ENCODE measurements around the gene TAOK1. TPM values are rescaled to one million over a fixed set of nuclear protein-coding genes. Genes with fewer than 3 reads are reported as not detected.
"Not testable (repeated sequence)": the region's sequence is repeated elsewhere in the genome, so short reads cannot be mapped to it uniquely, and the experiment has no call there.

Gene TAOK1
- total RNA-seq, 2 experiments from 2014 or later, result 46.5 to 47.7 TPM

- H3K36me3 Mint-ChIP-seq (ENCODE audit: low read depth), result peaks cover 36% of the 10 kb centered on the region
- H3K4me1 Mint-ChIP-seq, H3K27me3 Mint-ChIP-seq, H3K27ac Mint-ChIP-seq, H3K9me3 Mint-ChIP-seq, DNase-seq, POLR2A ChIA-PET, H3K4me3 Mint-ChIP-seq: not testable (repeated sequence)
- CTCF ChIA-PET, result interaction anchor here (0.6 kb wide), 1 partner anchor 9 kb away, joined by 3 read pairs; no protein-coding TSS in a partner anchor
Measured at GRCh38 chr17:29473437-29473836, 83.3 kb downstream of the TAOK1 start.

- no peak for DNase-seq
- no peak overlapping the region for H3K27ac Mint-ChIP-seq
- H3K4me1 Mint-ChIP-seq, result no peaks in the 10 kb centered on the region
- ChIA-PET CTCF (no interaction called here), POLR2A (no interaction called here)
- no peak overlapping the region for H3K4me3 Mint-ChIP-seq
- no peaks in the 10 kb centered on the region for H3K9me3 Mint-ChIP-seq
- H3K36me3 Mint-ChIP-seq (ENCODE audit: low read depth), result peaks cover 38% of the 10 kb centered on the region
- H3K27me3 Mint-ChIP-seq, result no peaks in the 10 kb centered on the region
Measured at GRCh38 chr17:29474297-29474696, 84.1 kb downstream of the TAOK1 start.

- DNase-seq, result no peak
- H3K27ac Mint-ChIP-seq, result no peak overlapping the region
- H3K36me3 Mint-ChIP-seq (ENCODE audit: low read depth), result peaks cover 38% of the 10 kb centered on the region
- H3K9me3 Mint-ChIP-seq, result no peaks in the 10 kb centered on the region
- H3K27me3 Mint-ChIP-seq, result no peaks in the 10 kb centered on the region
- ChIA-PET CTCF (no interaction called here), POLR2A (no interaction called here)
- no peaks in the 10 kb centered on the region for H3K4me1 Mint-ChIP-seq
- no peak overlapping the region for H3K4me3 Mint-ChIP-seq
Measured at GRCh38 chr17:29475891-29476290, 85.7 kb downstream of the TAOK1 start.

- DNase-seq, POLR2A ChIA-PET, H3K27ac Mint-ChIP-seq, CTCF ChIA-PET, H3K4me1 Mint-ChIP-seq, H3K27me3 Mint-ChIP-seq, H3K4me3 Mint-ChIP-seq, H3K9me3 Mint-ChIP-seq: not testable (repeated sequence)
- H3K36me3 Mint-ChIP-seq (ENCODE audit: low read depth), result peaks cover 24% of the 10 kb centered on the region
Measured at GRCh38 chr17:29480249-29480928, 90.2 kb downstream of the TAOK1 start.

- ChIA-PET CTCF (interaction anchor here (0.8 kb wide), 1 partner anchor 23 kb away, joined by 4 read pairs; no protein-coding TSS in a partner anchor), POLR2A (no interaction called here)
- H3K36me3 Mint-ChIP-seq (ENCODE audit: low read depth), result peaks cover 22% of the 10 kb centered on the region
- DNase-seq, result no peak
- no peaks in the 10 kb centered on the region for H3K27me3 Mint-ChIP-seq
- no peaks in the 10 kb centered on the region for H3K4me1 Mint-ChIP-seq
- H3K27ac Mint-ChIP-seq, result no peak overlapping the region
- H3K9me3 Mint-ChIP-seq, result no peaks in the 10 kb centered on the region
- H3K4me3 Mint-ChIP-seq, result no peak overlapping the region
Measured at GRCh38 chr17:29483503-29483902, 93.3 kb downstream of the TAOK1 start.

GRCh38 chr17:29495011-29495410, 104.8 kb downstream of the TAOK1 start:
- Mint-ChIP-seq H3K4me3 (no peak overlapping the region), H3K4me1 (peaks cover 3% of the 10 kb centered on the region), H3K36me3 (ENCODE audit: low read depth) (peaks cover 41% of the 10 kb centered on the region), H3K9me3 (no peaks in the 10 kb centered on the region), H3K27me3 (no peaks in the 10 kb centered on the region), H3K27ac (no peak overlapping the region)
- no peak for DNase-seq
- CTCF ChIA-PET, result no interaction called here
- POLR2A ChIA-PET, result interaction anchor here (0.5 to 0.7 kb wide), 2 partner anchors 272 to 1439 kb away, joined by 3 to 6 read pairs; no protein-coding TSS in a partner anchor

GRCh38 chr17:29504711-29505110, 114.5 kb downstream of the TAOK1 start:
- peaks cover 35% of the 10 kb centered on the region for H3K36me3 Mint-ChIP-seq (ENCODE audit: low read depth)
- POLR2A ChIA-PET, result no interaction called here
- CTCF ChIA-PET, result interaction anchor here (0.6 to 1.3 kb wide), 3 partner anchors 10 to 634 kb away, joined by 3 read pairs; no protein-coding TSS in a partner anchor

GRCh38 chr17:29505836-29506235, 115.7 kb downstream of the TAOK1 start:
- H3K4me3 Mint-ChIP-seq, result no peak overlapping the region
- H3K36me3 Mint-ChIP-seq (ENCODE audit: low read depth), result peaks cover 33% of the 10 kb centered on the region
- H3K9me3 Mint-ChIP-seq, result no peaks in the 10 kb centered on the region
- H3K27ac Mint-ChIP-seq, result no peak overlapping the region
- ChIA-PET CTCF (interaction anchor here (0.6 kb wide), 1 partner anchor 227 kb away, joined by 3 read pairs; no protein-coding TSS in a partner anchor), POLR2A (no interaction called here)
- no peaks in the 10 kb centered on the region for H3K4me1 Mint-ChIP-seq
- no peak for DNase-seq
- H3K27me3 Mint-ChIP-seq, result no peaks in the 10 kb centered on the region

More at GRCh38 chr17:29504711-29505110, 114.5 kb downstream of the TAOK1 start:
- Mint-ChIP-seq H3K9me3 (no peaks in the 10 kb centered on the region), H3K27ac (no peak overlapping the region), H3K4me3 (no peak overlapping the region), H3K27me3 (no peaks in the 10 kb centered on the region), H3K4me1 (no peaks in the 10 kb centered on the region)
- no peak for DNase-seq

GRCh38 chr17:29510953-29511352, 120.8 kb downstream of the TAOK1 start:
- H3K36me3 Mint-ChIP-seq (ENCODE audit: low read depth), result peaks cover 23% of the 10 kb centered on the region
- ChIA-PET POLR2A (no interaction called here), CTCF (interaction anchor here (0.6 kb wide), 1 partner anchor 57 kb away, joined by 3 read pairs; no protein-coding TSS in a partner anchor)
- H3K4me3 Mint-ChIP-seq, result no peak overlapping the region
- H3K27me3 Mint-ChIP-seq, result no peaks in the 10 kb centered on the region
- DNase-seq, result no peak
- H3K4me1 Mint-ChIP-seq, result no peaks in the 10 kb centered on the region
- H3K27ac Mint-ChIP-seq, result no peak overlapping the region
- no peaks in the 10 kb centered on the region for H3K9me3 Mint-ChIP-seq

GRCh38 chr17:29514792-29515191, 124.6 kb downstream of the TAOK1 start:
- no peaks in the 10 kb centered on the region for H3K4me1 Mint-ChIP-seq
- POLR2A ChIA-PET, result no interaction called here
- no peak for DNase-seq
- no peaks in the 10 kb centered on the region for H3K27me3 Mint-ChIP-seq
- CTCF ChIA-PET, result interaction anchor here (0.6 to 1.2 kb wide), 4 partner anchors 10 to 97 kb away, joined by 3 to 6 read pairs (median 4); no protein-coding TSS in a partner anchor
- H3K27ac Mint-ChIP-seq, result no peak overlapping the region
- H3K36me3 Mint-ChIP-seq (ENCODE audit: low read depth), result peaks cover 30% of the 10 kb centered on the region
- no peak overlapping the region for H3K4me3 Mint-ChIP-seq
- no peaks in the 10 kb centered on the region for H3K9me3 Mint-ChIP-seq

GRCh38 chr17:29518359-29518758, 128.2 kb downstream of the TAOK1 start:
- Mint-ChIP-seq H3K36me3 (ENCODE audit: low read depth) (peaks cover 31% of the 10 kb centered on the region), H3K27me3 (no peaks in the 10 kb centered on the region), H3K4me3 (no peak overlapping the region), H3K9me3 (no peaks in the 10 kb centered on the region), H3K27ac (no peak overlapping the region), H3K4me1 (no peaks in the 10 kb centered on the region)
- ChIA-PET CTCF (no interaction called here), POLR2A (no interaction called here)
- no peak for DNase-seq

GRCh38 chr17:29524692-29525091, 134.5 kb downstream of the TAOK1 start:
- ChIA-PET POLR2A (no interaction called here), CTCF (interaction anchor here (0.6 to 1.2 kb wide), 2 partner anchors 66 to 1109 kb away, joined by 3 to 4 read pairs; no protein-coding TSS in a partner anchor)
- H3K27ac Mint-ChIP-seq, result no peak overlapping the region
- H3K27me3 Mint-ChIP-seq, result no peaks in the 10 kb centered on the region
- H3K9me3 Mint-ChIP-seq, result no peaks in the 10 kb centered on the region
- no peak for DNase-seq
- no peak overlapping the region for H3K4me3 Mint-ChIP-seq
- no peaks in the 10 kb centered on the region for H3K4me1 Mint-ChIP-seq
- H3K36me3 Mint-ChIP-seq (ENCODE audit: low read depth), result peaks cover 16% of the 10 kb centered on the region

GRCh38 chr17:29526322-29526721, 136.2 kb downstream of the TAOK1 start:
- Mint-ChIP-seq H3K4me3 (no peak overlapping the region), H3K4me1 (no peaks in the 10 kb centered on the region), H3K27ac (no peak overlapping the region), H3K9me3 (no peaks in the 10 kb centered on the region), H3K27me3 (no peaks in the 10 kb centered on the region), H3K36me3 (ENCODE audit: low read depth) (peaks cover 21% of the 10 kb centered on the region)
- no peak for DNase-seq
- ChIA-PET CTCF (interaction anchor here (1.5 kb wide), 1 partner anchor 68 kb away, joined by 3 read pairs; no protein-coding TSS in a partner anchor), POLR2A (no interaction called here)

All from activated CD4-positive, alpha-beta T cell treated with anti-CD3 and anti-CD28 coated beads, Interleukin-2, amount 10 ng/mL, durations not matched to agents 7 days and 5 days (primary cell).